ENCODE results near the gene ARID5B. TPM values are rescaled to one million over a fixed set of nuclear protein-coding genes. Genes with fewer than 3 reads are reported as not detected.

Gene ARID5B
- total and polyA plus RNA-seq, 2 donors (not counting 1 experiment from before 2014, with no cell fraction given) = 118 to 145 TPM

- peaks cover 44% of the 10 kb centered on the region for H3K4me1 ChIP-seq (ENCODE audit: control insufficient read depth, extremely low read depth, insufficient read depth, low read length)
- no peak for DNase-seq (ENCODE audit: low read depth in 2 of 2)
- H3K9me3 ChIP-seq (ENCODE audit: control insufficient read depth, insufficient read depth, low read depth, low read length) = no peaks in the 10 kb centered on the region
- H2AFZ ChIP-seq (ENCODE audit: low read length) = no peak overlapping the region
- no peak overlapping the region for H3K4me3 ChIP-seq (replicated peaks in 1 of 4; ENCODE audit: control extremely low read depth in 1 of 4, insufficient read depth in 1 of 4, low read depth in 3 of 4, low read length in 4 of 4)
- TF ChIP-seq EZH2 (IDR thresholded peaks at IDR 0.05; ENCODE audit: low read length, missing control alignments) = no peak
- TF ChIP-seq, protein P1, sequence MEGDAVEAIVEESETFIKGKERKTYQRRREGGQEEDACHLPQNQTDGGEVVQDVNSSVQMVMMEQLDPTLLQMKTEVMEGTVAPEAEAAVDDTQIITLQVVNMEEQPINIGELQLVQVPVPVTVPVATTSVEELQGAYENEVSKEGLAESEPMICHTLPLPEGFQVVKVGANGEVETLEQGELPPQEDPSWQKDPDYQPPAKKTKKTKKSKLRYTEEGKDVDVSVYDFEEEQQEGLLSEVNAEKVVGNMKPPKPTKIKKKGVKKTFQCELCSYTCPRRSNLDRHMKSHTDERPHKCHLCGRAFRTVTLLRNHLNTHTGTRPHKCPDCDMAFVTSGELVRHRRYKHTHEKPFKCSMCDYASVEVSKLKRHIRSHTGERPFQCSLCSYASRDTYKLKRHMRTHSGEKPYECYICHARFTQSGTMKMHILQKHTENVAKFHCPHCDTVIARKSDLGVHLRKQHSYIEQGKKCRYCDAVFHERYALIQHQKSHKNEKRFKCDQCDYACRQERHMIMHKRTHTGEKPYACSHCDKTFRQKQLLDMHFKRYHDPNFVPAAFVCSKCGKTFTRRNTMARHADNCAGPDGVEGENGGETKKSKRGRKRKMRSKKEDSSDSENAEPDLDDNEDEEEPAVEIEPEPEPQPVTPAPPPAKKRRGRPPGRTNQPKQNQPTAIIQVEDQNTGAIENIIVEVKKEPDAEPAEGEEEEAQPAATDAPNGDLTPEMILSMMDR (conservative IDR thresholded peaks at IDR 0.05 in 1 of 2, IDR thresholded peaks at IDR 0.05 in 1 of 2; ENCODE audit: low read depth in 1 of 2, low read length in 2 of 2) = peak in 1 of 2 donors; percentile 8
- no peak overlapping the region for H3K27ac ChIP-seq (ENCODE audit: insufficient read depth, low read length)
- no peaks in the 10 kb centered on the region for H3K27me3 ChIP-seq (ENCODE audit: control insufficient read depth, insufficient read depth, low read length)
- H3K9ac ChIP-seq (ENCODE audit: insufficient read depth, low read length) = no peak overlapping the region
- no peaks in the 10 kb centered on the region for H4K20me1 ChIP-seq (ENCODE audit: control insufficient read depth, extremely low read depth, insufficient read depth, low read length)
- H3K4me2 ChIP-seq (ENCODE audit: extremely low read depth, insufficient read depth, low read length) = peak overlapping the region; percentile 45
- H3K36me3 ChIP-seq (ENCODE audit: control insufficient read depth, insufficient read depth, low read length) = peaks cover 8% of the 10 kb centered on the region
- H3K79me2 ChIP-seq (ENCODE audit: control insufficient read depth, insufficient read depth, low read length) = peaks cover 74% of the 10 kb centered on the region
These were observed 179.4 kb downstream of the ARID5B start for GRCh38 chr10:62080905-62081304.

GRCh38 chr10:62081341-62082270 is 180.1 kb downstream of the ARID5B start:
- no peaks in the 10 kb centered on the region for H3K27me3 ChIP-seq (ENCODE audit: control insufficient read depth, insufficient read depth, low read length)
- no peak overlapping the region for H3K4me3 ChIP-seq (replicated peaks in 1 of 4; ENCODE audit: control extremely low read depth in 1 of 4, insufficient read depth in 1 of 4, low read depth in 3 of 4, low read length in 4 of 4)
- no peak overlapping the region for H2AFZ ChIP-seq (ENCODE audit: low read length)
- H3K9ac ChIP-seq (ENCODE audit: insufficient read depth, low read length) = no peak overlapping the region
- no peaks in the 10 kb centered on the region for H3K9me3 ChIP-seq (ENCODE audit: control insufficient read depth, insufficient read depth, low read depth, low read length)
- H3K27ac ChIP-seq (ENCODE audit: insufficient read depth, low read length) = no peak overlapping the region
- no peak for TF ChIP-seq EZH2 (IDR thresholded peaks at IDR 0.05; ENCODE audit: low read length, missing control alignments)
- peaks cover 70% of the 10 kb centered on the region for H3K79me2 ChIP-seq (ENCODE audit: control insufficient read depth, insufficient read depth, low read length)
- peaks cover 7% of the 10 kb centered on the region for H3K36me3 ChIP-seq (ENCODE audit: control insufficient read depth, insufficient read depth, low read length)
- H4K20me1 ChIP-seq (ENCODE audit: control insufficient read depth, extremely low read depth, insufficient read depth, low read length) = no peaks in the 10 kb centered on the region
- DNase-seq (ENCODE audit: low read depth in 2 of 2) = peak; percentile 26 to 66
- H3K4me1 ChIP-seq (ENCODE audit: control insufficient read depth, extremely low read depth, insufficient read depth, low read length) = peaks cover 38% of the 10 kb centered on the region
- H3K4me2 ChIP-seq (ENCODE audit: extremely low read depth, insufficient read depth, low read length) = peak overlapping the region; percentile 45

DNA sequence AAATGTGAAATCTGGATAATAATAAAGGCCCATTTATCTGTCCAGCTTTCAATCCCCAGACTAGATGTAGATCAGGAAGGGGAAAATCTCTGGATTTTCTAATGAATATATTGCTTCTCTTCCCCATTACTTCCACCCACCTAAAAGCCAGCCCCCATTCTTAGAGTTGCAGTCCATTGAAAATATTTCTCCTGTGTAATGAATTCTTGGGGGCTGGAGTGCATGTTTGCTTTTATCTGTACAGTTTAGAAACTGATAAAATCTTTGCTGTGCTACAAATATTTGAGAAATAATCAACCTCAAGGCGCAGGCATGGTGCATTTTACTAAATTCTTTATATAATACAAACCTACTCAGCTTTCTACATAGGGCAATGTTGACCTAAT is 180.8 kb downstream of the ARID5B start:
- H3K79me2 ChIP-seq (ENCODE audit: control insufficient read depth, insufficient read depth, low read length) = peaks cover 65% of the 10 kb centered on the region
- no peak overlapping the region for H2AFZ ChIP-seq (ENCODE audit: low read length)

More for the DNA sequence above, 180.8 kb downstream of the ARID5B start:
- peak in 1 of 2 donors; percentile 33 for DNase-seq (ENCODE audit: low read depth in 2 of 2)
- Histone ChIP-seq H3K27me3 (ENCODE audit: control insufficient read depth, insufficient read depth, low read length) (no peaks in the 10 kb centered on the region), H3K27ac (ENCODE audit: insufficient read depth, low read length) (peak overlapping the region; percentile 80), H3K4me3 (replicated peaks in 1 of 4; ENCODE audit: control extremely low read depth in 1 of 4, insufficient read depth in 1 of 4, low read depth in 3 of 4, low read length in 4 of 4) (no peak overlapping the region), H4K20me1 (ENCODE audit: control insufficient read depth, extremely low read depth, insufficient read depth, low read length) (no peaks in the 10 kb centered on the region), H3K36me3 (ENCODE audit: control insufficient read depth, insufficient read depth, low read length) (peaks cover 5% of the 10 kb centered on the region), H3K9ac (ENCODE audit: insufficient read depth, low read length) (no peak overlapping the region), H3K4me2 (ENCODE audit: extremely low read depth, insufficient read depth, low read length) (peak overlapping the region; percentile 6), H3K9me3 (ENCODE audit: control insufficient read depth, insufficient read depth, low read depth, low read length) (no peaks in the 10 kb centered on the region), H3K4me1 (ENCODE audit: control insufficient read depth, extremely low read depth, insufficient read depth, low read length) (peaks cover 34% of the 10 kb centered on the region)
- TF ChIP-seq, protein P1 (conservative IDR thresholded peaks at IDR 0.05 in 1 of 2, IDR thresholded peaks at IDR 0.05 in 1 of 2; ENCODE audit: low read depth in 1 of 2, low read length in 2 of 2) = no peak
- no peak for TF ChIP-seq EZH2 (IDR thresholded peaks at IDR 0.05; ENCODE audit: low read length, missing control alignments)

Data from fibroblast of lung (primary cell).